HepG2 (cell line): ENCODE results near the gene NDUFA8. TPM values are rescaled to one million over a fixed set of nuclear protein-coding genes. Genes with fewer than 3 reads are reported as not detected.
A peak's percentile ranks its signal among the peaks of the same experiment; 100 is the strongest.

Source experiments
- AHDC1 ChIP-seq: sonication (generic); formaldehyde crosslinking; IDR thresholded peaks from 2 replicates; pipeline ENCODE4 v1.5.1; 2020; ENCODE audit warnings: mild to moderate bottlenecking, missing genetic modification reagents, borderline replicate concordance
- CEBPG ChIP-seq: IDR thresholded peaks from 2 replicates; pipeline ENCODE4 v1.6.1; 2016
- FOXO4 ChIP-seq: sonication (generic); formaldehyde crosslinking; conservative IDR thresholded peaks from 2 replicates; pipeline ENCODE4 v1.8.1; 2023; ENCODE audit warnings: missing genetic modification reagents
- GRHL1 ChIP-seq: sonication (generic); formaldehyde crosslinking; conservative IDR thresholded peaks from 2 replicates; pipeline ENCODE4 v1.8.0; 2022; ENCODE audit warnings: missing genetic modification reagents
- HNF4A ChIP-seq: sonication (generic); formaldehyde crosslinking; IDR thresholded peaks from 2 replicates; pipeline ENCODE4 v1.4.0; 2020; ENCODE audit warnings: missing genetic modification reagents
- HNRNPUL1 ChIP-seq: fragments of 200-400 bp; formaldehyde crosslinking; IDR thresholded peaks from 2 replicates; pipeline ENCODE4 v1.6.1; 2017; ENCODE audit warnings: low read depth, mild to moderate bottlenecking, low read length, moderate library complexity
- NR3C1 ChIP-seq: sonication (generic); formaldehyde crosslinking; IDR thresholded peaks from 2 replicates; pipeline ENCODE4 v1.4.0; 2020; ENCODE audit warnings: missing genetic modification reagents
- PAXIP1 ChIP-seq: sonication (generic); formaldehyde crosslinking; conservative IDR thresholded peaks from 2 replicates; pipeline ENCODE4 v1.4.0; 2020; ENCODE audit warnings: mild to moderate bottlenecking, missing genetic modification reagents, moderate library complexity
- RBM39 ChIP-seq: fragments of 200-400 bp; formaldehyde crosslinking; IDR thresholded peaks from one replicate; pipeline ENCODE4 v1.6.1; 2018; ENCODE audit warnings: antibody characterized with exemption, mild to moderate bottlenecking, low read depth, low read length; ENCODE audit not compliant: poor library complexity, severe bottlenecking
- SOX6 ChIP-seq, 2 experiments: fragments of 450-650 bp in 1 of 2; sonication (generic) in 1 of 2; formaldehyde crosslinking in 1 of 2; IDR thresholded peaks; 2 replicates each; pipeline versions ENCODE4 v1.4.0 to v1.6.1; 2017 to 2020; ENCODE audit warnings: antibody characterized with exemption in 1 of 2, mild to moderate bottlenecking in 1 of 2, missing genetic modification reagents in 1 of 2
- TARDBP ChIP-seq: sonication (generic); formaldehyde crosslinking; IDR thresholded peaks from 2 replicates; pipeline ENCODE4 v1.8.0; 2022; ENCODE audit warnings: mild to moderate bottlenecking, missing genetic modification reagents
- YEATS4 ChIP-seq: sonication (generic); formaldehyde crosslinking; IDR thresholded peaks from 2 replicates; pipeline ENCODE4 v1.4.0; 2020; ENCODE audit warnings: missing genetic modification reagents, borderline replicate concordance
- ZNF383 ChIP-seq: sonication (generic); formaldehyde crosslinking; IDR thresholded peaks from 2 replicates; pipeline ENCODE4 v1.4.0; 2020; ENCODE audit warnings: missing genetic modification reagents, mild to moderate bottlenecking, borderline replicate concordance
- ZNF564 ChIP-seq: sonication (generic); formaldehyde crosslinking; IDR thresholded peaks from 2 replicates; pipeline ENCODE4 v1.8.1; 2023; ENCODE audit warnings: mild to moderate bottlenecking, missing genetic modification reagents
- ZNF605 ChIP-seq: sonication (generic); formaldehyde crosslinking; IDR thresholded peaks from 2 replicates; pipeline ENCODE4 v1.8.0; 2022; ENCODE audit warnings: mild to moderate bottlenecking, missing genetic modification reagents
- ZSCAN29 ChIP-seq: sonication (generic); formaldehyde crosslinking; conservative IDR thresholded peaks from 2 replicates; pipeline ENCODE4 v1.4.0; 2020; ENCODE audit warnings: mild to moderate bottlenecking, missing genetic modification reagents
- polyA plus RNA-seq, 8 experiments: library from polyadenylated mRNA; depleted of rRNA in 3 of 8; stranded (reverse) in 7 of 8; unstranded in 1 of 8; fragments of >200 nt; fragmentation: Illumina TruSeq in 4 of 8; extraction: Trizol in 4 of 8; gene quantifications; 2 replicates each; pipeline versions ENCODE4 v1.2.1 to v1.2.3, GENCODE V29; 2011 to 2016; ENCODE audit warnings: low read depth in 4 of 8, missing spikeins in 1 of 8, mixed read lengths in 1 of 8; ENCODE audit not compliant: insufficient read depth in 1 of 8
- total RNA-seq, 5 experiments: library from RNA; depleted of rRNA; stranded (reverse); fragments of >200 nt; fragmentation: Illumina TruSeq; extraction: Trizol; gene quantifications; 2 replicates each; pipeline ENCODE4 v1.2.3, GENCODE V29; 2016; ENCODE audit warnings: low read depth in 1 of 5

NDUFA8 gene
- total and polyA plus RNA-seq, 2 of the 13 experiments (the other 11 are each of a cell fraction or from before 2014, with no cell fraction given): 68.6 to 71.7 TPM

GRCh38 chr9:122097679-122098315 is 61.8 kb downstream of the NDUFA8 start (continued):
- TF ChIP-seq NR3C1 (CRISPR knock-in tag) (no peak), FOXO4 (no peak), HNRNPUL1 (no peak), HNF4A (peak; percentile 20; the same call in 1 of the 2 replicates), AHDC1 (CRISPR knock-in tag) (no peak), YEATS4 (CRISPR knock-in tag) (no peak), PAXIP1 (CRISPR knock-in tag) (0 out of 2 replicates have a peak, but pooled peaks have one; percentile 25), TARDBP (CRISPR knock-in tag) (no peak), ZNF564 (CRISPR knock-in tag) (no peak), RBM39 (no peak), ZNF605 (CRISPR knock-in tag) (no peak), ZNF383 (CRISPR knock-in tag) (no peak), GRHL1 (CRISPR knock-in tag) (no peak), CEBPG (CRISPR knock-in tag) (peak; percentile 19; the same call in 1 of the 2 replicates), ZSCAN29 (CRISPR knock-in tag) (no peak), SOX6 (IDR thresholded peaks at IDR 0.05) (no peak), SOX6 (CRISPR knock-in tag; IDR thresholded peaks at IDR 0.05) (peak; percentile 59)
